ENCODE results near the gene CCDC93. TPM values are rescaled to one million over a fixed set of nuclear protein-coding genes. Genes with fewer than 3 reads are reported as not detected.
A peak's percentile ranks its signal among the peaks of the same experiment; 100 is the strongest.

The CCDC93 gene
- polyA plus RNA-seq, 1 donor (not counting 4 experiments of a cell fraction or from before 2014, with no cell fraction given): 21.3 TPM

GRCh38 chr2:118047380-118047826 lies 33.5 kb upstream of the CCDC93 start:
- no peaks in the 10 kb centered on the region for H3K36me3 ChIP-seq (ENCODE audit: control insufficient read depth in 2 of 2, extremely low read depth in 1 of 2, insufficient read depth in 2 of 2, low read length in 2 of 2)
- H2AFZ ChIP-seq (ENCODE audit: control insufficient read depth, low read length): peak overlapping the region; percentile 24
- TF ChIP-seq CTCF (optimal IDR thresholded peaks at IDR 0.05 in 1 of 3, IDR thresholded peaks at IDR 0.05 in 1 of 3, conservative IDR thresholded peaks at IDR 0.05 in 1 of 3; ENCODE audit: extremely low read depth in 1 of 3, insufficient read depth in 2 of 3, low read length in 3 of 3) (no peak), EZH2 (IDR thresholded peaks at IDR 0.05; ENCODE audit: low read length) (no peak)
- dilution Hi-C loops (cut with MboI; ENCODE audit: extremely low pct_ligation_motif_present, low sequenced_read_pairs): no loop called here
- H3K4me1 ChIP-seq (ENCODE audit: control insufficient read depth, extremely low read depth, insufficient read depth, low read length): peaks cover 9% of the 10 kb centered on the region
- DNase-seq (ENCODE audit: low read depth, low spot score) (no peak), FAIRE-seq (peak; percentile 48)
- no peaks in the 10 kb centered on the region for H3K9me1 ChIP-seq (ENCODE audit: control insufficient read depth, extremely low read depth, insufficient read depth, low read length)
- H3K27ac ChIP-seq (ENCODE audit: control insufficient read depth, insufficient read depth, low read length): no peak overlapping the region
- H3K4me3 ChIP-seq (ENCODE audit: control insufficient read depth in 2 of 3, extremely low read depth in 1 of 3, insufficient read depth in 2 of 3, low read depth in 1 of 3, low read length in 3 of 3): no peak overlapping the region
- no peaks in the 10 kb centered on the region for H3K79me2 ChIP-seq (ENCODE audit: control insufficient read depth, insufficient read depth, low read length)
- H3K4me2 ChIP-seq (ENCODE audit: control insufficient read depth, extremely low read depth, insufficient read depth, low read depth, low read length): peak overlapping the region; percentile 22
- no peaks in the 10 kb centered on the region for H3K27me3 ChIP-seq (ENCODE audit: control insufficient read depth, extremely low read depth, insufficient read depth, low read length)
- no peak overlapping the region for H3K9ac ChIP-seq (ENCODE audit: control insufficient read depth, extremely low read depth, insufficient read depth, low read length)
- no peaks in the 10 kb centered on the region for H3K9me3 ChIP-seq (ENCODE audit: control insufficient read depth, low read depth, low read length)
- no peaks in the 10 kb centered on the region for H4K20me1 ChIP-seq (ENCODE audit: control insufficient read depth, extremely low read depth, insufficient read depth, low read length)

- H3K4me3 ChIP-seq (ENCODE audit: control insufficient read depth in 2 of 3, extremely low read depth in 1 of 3, insufficient read depth in 2 of 3, low read depth in 1 of 3, low read length in 3 of 3): no peak overlapping the region
- TF ChIP-seq CTCF (optimal IDR thresholded peaks at IDR 0.05 in 1 of 3, IDR thresholded peaks at IDR 0.05 in 1 of 3, conservative IDR thresholded peaks at IDR 0.05 in 1 of 3; ENCODE audit: extremely low read depth in 1 of 3, insufficient read depth in 2 of 3, low read length in 3 of 3) (peak in 2 of 3 experiments; percentile 45 to 55), EZH2 (IDR thresholded peaks at IDR 0.05; ENCODE audit: low read length) (no peak)
- no peak overlapping the region for H3K27ac ChIP-seq (ENCODE audit: control insufficient read depth, insufficient read depth, low read length)
- no peaks in the 10 kb centered on the region for H3K27me3 ChIP-seq (ENCODE audit: control insufficient read depth, extremely low read depth, insufficient read depth, low read length)
- H3K9ac ChIP-seq (ENCODE audit: control insufficient read depth, extremely low read depth, insufficient read depth, low read length): no peak overlapping the region
- H3K9me1 ChIP-seq (ENCODE audit: control insufficient read depth, extremely low read depth, insufficient read depth, low read length): no peaks in the 10 kb centered on the region
- dilution Hi-C loops (cut with MboI; ENCODE audit: extremely low pct_ligation_motif_present, low sequenced_read_pairs): no loop called here
- H3K4me2 ChIP-seq (ENCODE audit: control insufficient read depth, extremely low read depth, insufficient read depth, low read depth, low read length): no peak overlapping the region
- H3K79me2 ChIP-seq (ENCODE audit: control insufficient read depth, insufficient read depth, low read length): no peaks in the 10 kb centered on the region
- H3K9me3 ChIP-seq (ENCODE audit: control insufficient read depth, low read depth, low read length): no peaks in the 10 kb centered on the region
- DNase-seq (ENCODE audit: low read depth, low spot score): no peak
- FAIRE-seq: peak; percentile 75
- no peaks in the 10 kb centered on the region for H3K36me3 ChIP-seq (ENCODE audit: control insufficient read depth in 2 of 2, extremely low read depth in 1 of 2, insufficient read depth in 2 of 2, low read length in 2 of 2)
- no peaks in the 10 kb centered on the region for H4K20me1 ChIP-seq (ENCODE audit: control insufficient read depth, extremely low read depth, insufficient read depth, low read length)
- H3K4me1 ChIP-seq (ENCODE audit: control insufficient read depth, extremely low read depth, insufficient read depth, low read length): peaks cover 9% of the 10 kb centered on the region
- no peak overlapping the region for H2AFZ ChIP-seq (ENCODE audit: control insufficient read depth, low read length)
Observed at GRCh38 chr2:118046634-118047210, 32.9 kb upstream of the CCDC93 start.
